T-helper 9 cell (primary cell): Measurements from ENCODE around the gene KCNQ4.

ENCODE experiments used
- DNase-seq: peaks from one replicate; pipeline ENCODE4 v3.0.0-alpha.2; 2020

KCNQ4 gene

GRCh38 chr1:40842207-40842606, 58.6 kb downstream of the KCNQ4 start:
- DNase-seq = no peak

GRCh38 chr1:40842691-40843090, 59.1 kb downstream of the KCNQ4 start:
- no peak for DNase-seq

- DNase-seq = no peak
Observed at GRCh38 chr1:40844079-40844478, 60.5 kb downstream of the KCNQ4 start.

GRCh38 chr1:40844887-40845878, 61.6 kb downstream of the KCNQ4 start:
- no peak for DNase-seq

DNA sequence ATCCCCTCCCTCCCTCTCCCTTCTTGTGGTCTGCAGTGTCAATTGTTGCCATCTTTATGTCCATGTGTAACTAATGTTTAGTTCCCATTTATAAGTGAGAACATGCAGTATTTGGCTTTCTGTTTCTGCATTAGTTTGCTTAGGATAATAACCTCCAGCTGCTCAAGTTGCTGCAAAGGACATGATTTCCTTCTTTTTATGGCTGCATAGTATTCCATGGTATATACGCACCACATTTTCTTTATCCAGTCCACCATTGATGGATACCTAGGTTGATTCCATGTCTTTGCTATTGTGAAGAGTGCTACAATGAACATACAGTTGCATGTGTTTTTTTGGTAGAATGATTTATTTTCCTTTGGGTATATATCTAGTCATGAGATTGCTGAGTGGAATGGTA, 62.3 kb downstream of the KCNQ4 start:
- no peak for DNase-seq

GRCh38 chr1:40847023-40847745, 63.6 kb downstream of the KCNQ4 start:
- DNase-seq = no peak

DNA sequence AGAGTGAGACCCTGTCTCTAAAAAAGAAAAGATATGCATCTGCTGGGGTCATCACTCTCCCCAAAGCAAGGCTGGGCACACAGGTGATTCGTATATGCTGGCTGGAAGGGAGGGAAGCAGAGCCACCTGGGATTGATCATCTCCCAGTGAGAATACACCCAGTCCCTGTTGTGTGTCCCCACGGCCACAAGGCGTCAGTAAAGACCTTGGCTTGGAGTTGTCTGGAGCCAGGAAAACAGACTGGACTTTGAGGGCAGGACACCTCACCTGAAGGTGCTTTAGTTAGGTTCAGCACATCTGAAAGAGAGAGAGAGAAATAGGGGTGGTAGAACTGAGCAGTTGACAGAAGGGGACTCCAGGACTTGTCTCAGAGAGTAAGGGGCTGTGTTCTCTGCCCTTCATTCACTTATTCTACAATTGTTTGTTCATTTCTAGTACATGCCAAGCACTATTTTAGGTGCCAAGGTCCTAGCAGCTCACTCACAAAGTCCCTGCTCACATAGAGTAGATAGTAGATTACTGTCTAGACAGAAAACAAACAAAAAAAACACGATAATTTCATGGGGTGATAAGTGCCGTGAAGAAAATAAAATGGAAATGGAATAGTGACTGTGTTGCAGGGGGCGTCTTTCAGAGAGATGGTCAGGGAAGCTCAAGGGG, 65.1 kb downstream of the KCNQ4 start:
- DNase-seq = no peak

DNA sequence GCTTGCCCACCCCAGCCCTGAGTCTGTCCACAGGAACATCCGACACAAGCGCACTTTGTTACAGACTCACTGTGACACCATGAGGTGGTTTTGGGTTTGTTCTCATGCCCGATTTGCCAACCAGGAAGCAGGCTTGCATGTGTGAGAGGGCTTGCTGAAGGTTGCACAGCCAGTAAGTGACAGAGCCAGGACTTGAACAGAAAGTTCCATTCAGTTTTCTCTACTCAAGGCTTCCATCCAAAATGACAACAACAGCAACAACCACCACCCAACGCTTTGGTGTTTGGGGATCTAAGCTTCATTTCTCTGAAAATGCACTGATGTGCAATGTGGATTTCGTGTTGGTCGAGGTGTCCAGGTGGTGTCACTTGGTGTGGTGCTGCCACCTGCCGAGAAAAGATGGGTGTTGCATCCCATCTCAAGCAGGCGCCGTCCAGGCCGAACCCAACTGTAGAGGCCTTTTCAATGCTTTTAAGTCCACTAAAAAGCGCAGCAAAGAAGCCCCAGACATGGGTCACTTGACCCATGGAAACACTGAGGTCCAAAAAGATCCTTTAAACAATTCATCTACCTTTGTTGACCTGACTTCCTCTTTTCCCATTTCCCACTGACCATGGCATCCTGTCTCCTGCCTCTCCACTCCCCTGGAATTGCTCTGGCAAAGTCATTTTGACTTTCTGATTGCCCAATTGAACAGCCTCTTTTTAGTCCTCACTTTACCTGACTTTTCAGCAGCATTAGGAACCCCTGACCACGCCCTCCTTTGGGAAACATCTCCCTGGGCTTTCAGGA, 66.4 kb downstream of the KCNQ4 start:
- peak; percentile 66 for DNase-seq

DNA sequence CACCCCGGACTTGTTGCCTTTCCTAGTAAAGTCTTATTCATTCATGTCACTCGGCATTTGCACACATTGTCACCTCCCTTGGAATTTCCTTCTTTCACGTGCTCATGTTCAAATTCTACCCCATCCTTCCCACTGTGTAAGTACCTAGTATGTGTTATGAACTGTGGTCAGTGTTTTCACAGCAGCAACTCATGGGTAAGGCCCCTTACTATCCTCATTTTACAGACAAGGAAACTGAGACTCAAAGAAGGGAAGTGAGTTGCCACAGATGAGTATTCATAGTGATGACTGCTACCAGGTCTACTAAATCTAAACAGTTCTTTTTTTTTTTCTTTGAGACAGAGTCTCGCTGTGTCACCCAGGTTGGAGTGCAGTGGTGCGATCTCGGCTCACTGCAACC, 68.1 kb downstream of the KCNQ4 start:
- no peak for DNase-seq

- DNase-seq = no peak
Observed at GRCh38 chr1:40853113-40853884, 69.7 kb downstream of the KCNQ4 start.

GRCh38 chr1:40853885-40854170, 70.2 kb downstream of the KCNQ4 start:
- no peak for DNase-seq

- DNase-seq = no peak
Observed at GRCh38 chr1:40855513-40855912, 71.9 kb downstream of the KCNQ4 start.

DNA sequence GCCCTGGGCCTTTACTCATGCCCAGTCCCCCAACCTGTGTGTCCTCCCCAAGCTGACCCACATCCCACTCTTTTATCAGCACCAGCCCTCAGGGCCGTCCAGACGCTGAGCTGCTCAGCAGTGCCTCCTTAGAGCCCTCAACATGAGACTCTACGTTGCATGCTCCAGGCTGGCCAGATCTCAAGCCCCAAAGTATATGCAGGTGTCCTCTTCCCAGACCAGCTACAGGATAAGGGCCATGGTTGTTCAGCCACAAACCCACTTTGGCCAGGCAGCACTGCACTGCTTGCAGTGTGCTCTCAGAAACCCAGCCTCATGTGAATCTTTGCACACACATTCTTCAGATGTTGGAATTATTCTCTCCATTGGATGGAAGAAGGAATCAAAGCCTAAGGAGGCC, 72.5 kb downstream of the KCNQ4 start:
- DNase-seq = no peak

GRCh38 chr1:40856656-40857302, 73.2 kb downstream of the KCNQ4 start:
- DNase-seq = no peak

- no peak for DNase-seq
Observed at GRCh38 chr1:40857737-40858136, 74.2 kb downstream of the KCNQ4 start.

- DNase-seq = no peak
Observed at GRCh38 chr1:40858856-40859416, 75.3 kb downstream of the KCNQ4 start.

DNA sequence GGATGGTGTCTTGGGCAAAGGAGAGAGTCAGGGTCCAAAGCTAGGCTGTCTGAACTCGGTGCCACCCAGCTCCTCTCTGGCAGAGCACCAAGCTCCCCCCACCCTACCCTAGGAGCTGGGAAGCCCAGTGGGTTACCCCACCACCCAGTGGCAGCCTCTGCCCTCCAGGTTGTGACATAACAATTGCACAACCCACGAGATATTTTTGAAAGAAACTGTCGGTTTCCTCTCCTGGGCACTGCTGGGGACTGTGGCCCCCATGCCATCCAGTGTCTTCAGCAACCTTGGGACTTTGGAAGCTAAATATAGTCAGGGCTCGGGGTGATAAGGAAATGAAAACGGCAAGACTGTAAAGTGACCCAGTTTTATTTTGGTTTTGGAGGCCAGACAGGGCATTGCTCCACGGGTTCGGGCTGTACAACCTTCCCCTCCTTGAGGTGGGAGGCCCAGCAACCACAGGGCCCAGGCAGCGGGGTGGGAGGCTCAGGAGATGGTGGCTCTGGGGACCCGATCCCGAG, 77.2 kb downstream of the KCNQ4 start:
- DNase-seq = no peak

- DNase-seq = no peak
Observed at GRCh38 chr1:40861224-40862003, 77.8 kb downstream of the KCNQ4 start.

DNA sequence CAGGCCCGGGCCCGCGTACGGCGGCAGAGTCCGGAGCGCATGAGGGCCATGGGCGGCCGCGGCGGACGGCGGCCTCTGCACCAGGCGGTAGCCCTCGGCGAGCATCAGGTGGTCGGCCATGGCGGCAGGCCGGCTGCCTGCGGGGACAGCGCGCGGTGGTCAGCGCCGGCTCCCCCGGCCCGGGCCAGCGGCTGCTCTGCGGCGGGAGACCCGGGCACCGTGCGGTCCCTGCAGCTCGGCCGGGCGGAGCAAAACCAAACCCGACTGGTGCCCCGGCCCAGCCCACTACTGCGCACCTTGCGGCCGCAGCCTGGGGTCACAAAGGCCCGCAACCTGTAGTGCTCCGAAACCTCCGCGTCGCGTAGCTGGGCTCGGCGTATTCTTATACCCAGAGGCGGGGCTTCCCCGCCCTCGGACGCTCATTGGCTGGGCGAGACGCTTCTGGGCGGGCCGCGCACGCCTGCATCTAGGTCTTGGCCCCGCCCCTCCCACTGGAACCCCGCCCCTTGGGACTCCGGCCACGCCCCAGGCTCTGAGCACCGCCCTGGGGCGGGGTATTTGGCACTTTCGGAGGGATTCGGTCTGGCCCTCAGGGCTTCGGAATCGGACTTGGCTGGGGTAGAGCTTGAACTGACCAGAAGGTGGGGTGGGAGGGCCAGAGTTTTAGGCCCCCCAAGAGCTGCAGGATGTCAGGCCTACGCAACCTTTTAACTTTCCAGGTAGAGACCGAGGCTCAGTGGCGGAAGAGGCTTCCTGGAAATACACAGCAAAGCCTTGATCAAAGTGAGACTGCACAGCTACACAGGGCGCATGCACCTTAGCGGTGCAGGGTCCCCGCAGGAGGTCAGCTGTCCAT, 78.6 kb downstream of the KCNQ4 start, which contains the start of gene CITED4:
Gene CITED4, minus strand, starts transcription at position 356 of the 856 bp plus-strand sequence. Its CDS starts 236 bp downstream, at position 120.
- peak; percentile 97 for DNase-seq
